ENCODE results near the gene BUD13.
"Not testable (repeated sequence)": the region's sequence is repeated elsewhere in the genome, so short reads cannot be mapped to it uniquely, and the experiment has no call there.

BUD13 gene, protein sequence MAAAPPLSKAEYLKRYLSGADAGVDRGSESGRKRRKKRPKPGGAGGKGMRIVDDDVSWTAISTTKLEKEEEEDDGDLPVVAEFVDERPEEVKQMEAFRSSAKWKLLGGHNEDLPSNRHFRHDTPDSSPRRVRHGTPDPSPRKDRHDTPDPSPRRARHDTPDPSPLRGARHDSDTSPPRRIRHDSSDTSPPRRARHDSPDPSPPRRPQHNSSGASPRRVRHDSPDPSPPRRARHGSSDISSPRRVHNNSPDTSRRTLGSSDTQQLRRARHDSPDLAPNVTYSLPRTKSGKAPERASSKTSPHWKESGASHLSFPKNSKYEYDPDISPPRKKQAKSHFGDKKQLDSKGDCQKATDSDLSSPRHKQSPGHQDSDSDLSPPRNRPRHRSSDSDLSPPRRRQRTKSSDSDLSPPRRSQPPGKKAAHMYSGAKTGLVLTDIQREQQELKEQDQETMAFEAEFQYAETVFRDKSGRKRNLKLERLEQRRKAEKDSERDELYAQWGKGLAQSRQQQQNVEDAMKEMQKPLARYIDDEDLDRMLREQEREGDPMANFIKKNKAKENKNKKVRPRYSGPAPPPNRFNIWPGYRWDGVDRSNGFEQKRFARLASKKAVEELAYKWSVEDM

GRCh38 chr11:116772443-116773202 lies at the start of gene BUD13:
Gene BUD13, minus strand, starts transcription at chr11:116772987. Its CDS starts 23 bp downstream, at chr11:116772964.
- DNase-seq (ENCODE audit: low read depth in 2 of 2), result peak; percentile 94

DNA sequence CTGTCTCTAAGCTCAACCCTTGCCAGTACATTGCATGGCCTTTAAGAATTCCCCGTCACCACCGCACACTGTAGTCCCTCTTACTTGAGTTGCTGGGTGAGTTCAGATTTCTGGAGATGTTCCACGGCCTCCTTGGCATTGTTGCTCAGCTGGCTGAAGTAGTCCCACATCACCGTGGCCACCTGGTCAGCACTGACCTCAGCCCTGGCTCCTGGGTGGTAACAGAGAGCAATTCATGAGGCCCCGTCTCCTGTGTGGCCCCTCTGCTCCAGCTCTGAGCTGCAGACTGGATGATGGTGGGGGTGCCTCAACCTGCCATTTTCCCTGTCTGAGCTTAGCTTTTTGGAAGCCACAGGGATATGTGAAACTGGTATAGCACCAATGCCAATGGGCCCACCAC lies 49.8 kb upstream of the BUD13 start:
- no peak for DNase-seq (ENCODE audit: low read depth in 2 of 2)

GRCh38 chr11:116821050-116821918 lies 48.5 kb upstream of the BUD13 start:
- no peak for DNase-seq (ENCODE audit: low read depth in 2 of 2)

DNA sequence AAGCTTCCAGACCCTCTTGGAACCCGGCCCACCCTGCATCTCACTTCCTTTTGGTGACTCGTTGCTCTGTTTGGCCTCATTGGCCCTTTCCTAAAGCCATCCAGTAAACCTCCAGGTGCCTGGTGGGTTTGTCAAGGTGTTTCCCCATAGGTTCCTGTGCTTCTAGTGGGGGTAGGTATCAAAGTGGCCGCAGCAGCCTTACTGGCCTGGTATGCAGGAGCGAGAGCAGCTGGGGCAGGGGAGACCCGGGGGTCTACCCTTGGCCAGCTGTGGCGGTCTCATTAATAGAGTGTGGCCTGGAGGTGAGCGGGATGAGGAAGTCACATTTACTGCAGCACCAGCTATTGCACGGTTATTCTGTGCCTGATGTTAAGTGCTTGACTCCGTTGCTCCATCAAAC lies 46.3 kb upstream of the BUD13 start:
- no peak for DNase-seq (ENCODE audit: low read depth in 2 of 2)

DNA sequence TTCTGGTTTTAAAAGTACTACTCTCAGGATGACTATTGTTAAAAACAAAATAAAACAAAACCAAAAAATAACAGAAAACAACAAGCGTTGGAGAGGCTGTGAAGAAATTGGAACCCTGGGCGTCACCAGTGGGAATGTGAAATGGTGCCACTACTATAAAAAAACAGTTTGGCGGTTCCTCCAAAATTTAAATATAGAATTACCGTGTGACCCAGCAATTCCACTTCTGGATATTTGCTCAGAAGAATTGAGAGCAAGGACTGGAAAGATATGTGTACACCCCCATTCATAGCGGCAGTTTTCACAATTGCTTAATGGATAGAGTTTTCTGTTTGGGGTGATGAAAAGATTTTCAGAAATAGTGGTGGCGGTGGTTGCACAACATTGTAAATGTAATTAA lies 41.7 kb upstream of the BUD13 start:
- DNase-seq (ENCODE audit: low read depth in 2 of 2), result no peak

GRCh38 chr11:116813781-116814471 lies 41.1 kb upstream of the BUD13 start:
- no peak for DNase-seq (ENCODE audit: low read depth in 2 of 2)

DNA sequence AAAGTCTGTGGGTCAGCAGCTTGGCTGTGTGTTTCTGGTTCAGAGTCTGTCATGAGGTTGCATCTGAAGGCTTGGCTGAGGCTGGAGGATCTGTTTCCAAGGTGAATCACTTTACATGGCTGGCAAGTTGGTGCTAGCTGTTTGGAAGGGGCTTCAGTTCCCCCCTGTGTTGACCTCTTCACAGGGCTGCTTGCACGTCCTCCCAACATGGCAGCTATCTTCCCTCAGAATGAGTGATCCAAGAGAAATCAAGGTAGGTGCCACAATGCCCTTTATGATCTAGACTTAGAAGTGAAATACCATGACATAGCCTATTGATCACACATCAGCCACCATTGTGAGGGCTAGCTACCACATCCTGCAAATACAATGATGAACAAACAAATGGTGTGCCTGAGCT lies 40.4 kb upstream of the BUD13 start:
- no peak for DNase-seq (ENCODE audit: low read depth in 2 of 2)

DNA sequence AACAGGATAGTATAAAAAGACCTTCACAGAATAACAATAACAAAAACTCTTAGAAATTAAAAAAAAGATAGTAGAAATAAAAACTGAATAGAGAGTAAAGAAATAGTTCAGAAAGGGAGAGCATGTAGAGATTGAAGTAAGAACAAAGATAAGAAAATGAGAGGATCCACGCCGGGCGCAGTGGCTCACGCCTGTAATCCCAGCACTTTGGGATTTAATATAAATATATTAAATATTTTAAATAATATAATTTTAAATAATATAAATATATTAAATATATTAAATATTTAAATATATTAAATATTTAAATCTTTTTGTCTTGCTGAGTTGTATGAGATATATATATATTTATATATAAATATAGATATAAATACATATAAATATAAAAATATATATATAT lies 39.3 kb upstream of the BUD13 start:
- no peak for DNase-seq (ENCODE audit: low read depth in 2 of 2)

- DNase-seq (ENCODE audit: low read depth in 2 of 2), result no peak
Observed at GRCh38 chr11:116811194-116811593, 38.4 kb upstream of the BUD13 start.

DNA sequence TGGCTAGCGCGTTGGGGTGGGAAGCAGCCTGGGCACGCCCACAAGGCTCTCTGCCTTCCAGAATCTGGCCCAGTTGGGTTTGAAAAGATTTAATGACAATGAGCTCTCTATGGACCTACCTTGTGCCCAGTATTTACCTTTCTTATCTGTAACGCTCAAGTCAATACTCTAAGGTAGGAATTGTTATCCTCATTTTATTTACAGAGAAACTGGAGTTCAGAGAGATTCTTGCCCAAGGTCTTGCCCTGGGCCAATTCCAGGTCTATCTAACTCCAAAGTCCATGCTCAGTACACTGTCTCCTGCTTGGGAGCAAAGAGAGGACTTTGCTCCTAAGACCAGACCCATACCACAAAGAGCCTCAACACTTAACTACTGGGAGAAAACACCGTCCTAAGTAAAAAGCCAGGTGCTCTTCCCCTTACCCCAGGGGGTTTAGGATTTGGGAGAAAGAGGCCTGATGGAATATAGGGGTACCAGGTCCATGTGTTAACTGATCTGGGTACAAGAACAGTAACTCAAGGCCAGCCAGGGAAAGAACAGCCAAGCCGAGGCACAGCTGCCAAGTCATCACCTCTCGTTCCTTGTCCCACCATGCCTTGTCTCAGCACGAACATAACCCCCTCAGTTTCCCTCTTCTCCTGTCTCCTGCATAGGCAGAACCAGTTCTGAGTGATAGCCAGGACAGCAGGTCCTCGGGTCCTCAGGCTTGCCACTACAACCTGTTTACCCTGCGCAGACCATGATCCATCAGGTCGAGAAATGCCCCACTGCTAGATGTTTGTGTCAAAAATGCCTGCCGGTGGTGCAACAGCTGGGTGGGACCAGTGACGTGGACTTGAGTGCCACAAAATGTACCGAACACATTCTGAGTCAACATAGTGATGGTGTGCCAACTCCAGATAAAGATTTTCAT lies 35.7 kb upstream of the BUD13 start:
- no peak for DNase-seq (ENCODE audit: low read depth in 2 of 2)

GRCh38 chr11:116807601-116808261 lies 34.9 kb upstream of the BUD13 start:
- DNase-seq (ENCODE audit: low read depth in 2 of 2), result no peak

DNA sequence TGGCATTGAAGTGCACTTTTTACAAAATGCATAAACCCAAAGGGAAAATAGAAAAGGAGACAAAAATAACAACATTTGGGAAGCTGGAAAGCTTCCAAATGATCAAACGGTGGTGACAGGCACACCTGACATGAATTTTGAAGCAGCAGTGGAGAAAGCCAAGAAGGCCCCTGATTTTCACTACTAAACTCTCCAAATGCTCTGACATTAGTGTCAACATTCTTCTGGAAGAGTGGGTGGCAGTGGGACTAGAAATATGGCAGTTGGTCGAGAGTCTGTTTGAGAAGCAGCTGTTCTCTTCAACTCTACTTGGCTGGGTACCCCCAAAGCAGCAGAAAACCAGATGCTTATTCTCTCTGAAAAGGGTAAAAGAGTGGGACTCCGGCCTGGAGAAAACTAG lies 31.2 kb upstream of the BUD13 start:
- no peak for DNase-seq (ENCODE audit: low read depth in 2 of 2)

GRCh38 chr11:116801662-116802061 lies 28.9 kb upstream of the BUD13 start:
- not testable (repeated sequence) for DNase-seq (ENCODE audit: low read depth in 2 of 2)

- no peak for DNase-seq (ENCODE audit: low read depth in 2 of 2)
Observed at GRCh38 chr11:116800610-116801009, 27.8 kb upstream of the BUD13 start.

DNA sequence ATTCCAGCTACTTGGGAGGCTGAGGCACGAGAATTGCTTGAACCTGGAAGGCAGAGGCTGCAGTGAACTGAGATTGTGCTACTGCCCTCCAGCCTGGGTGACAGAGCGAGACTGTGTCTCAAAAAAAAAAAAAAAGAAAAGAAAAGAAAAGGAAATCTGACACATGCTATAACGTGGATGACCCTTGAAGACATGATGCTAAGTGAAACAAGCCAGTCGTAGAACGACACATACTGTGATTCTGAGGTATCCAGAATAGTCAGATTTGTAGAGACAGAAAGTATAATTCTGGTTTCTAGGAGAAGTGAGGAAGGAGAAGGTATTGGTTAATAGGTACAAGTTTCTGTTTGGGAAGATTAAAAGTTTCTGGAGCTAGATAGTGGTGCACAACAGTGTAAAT lies 25.6 kb upstream of the BUD13 start:
- no peak for DNase-seq (ENCODE audit: low read depth in 2 of 2)

- DNase-seq (ENCODE audit: low read depth in 2 of 2), result no peak
Observed at GRCh38 chr11:116797816-116798215, 25.0 kb upstream of the BUD13 start.

DNA sequence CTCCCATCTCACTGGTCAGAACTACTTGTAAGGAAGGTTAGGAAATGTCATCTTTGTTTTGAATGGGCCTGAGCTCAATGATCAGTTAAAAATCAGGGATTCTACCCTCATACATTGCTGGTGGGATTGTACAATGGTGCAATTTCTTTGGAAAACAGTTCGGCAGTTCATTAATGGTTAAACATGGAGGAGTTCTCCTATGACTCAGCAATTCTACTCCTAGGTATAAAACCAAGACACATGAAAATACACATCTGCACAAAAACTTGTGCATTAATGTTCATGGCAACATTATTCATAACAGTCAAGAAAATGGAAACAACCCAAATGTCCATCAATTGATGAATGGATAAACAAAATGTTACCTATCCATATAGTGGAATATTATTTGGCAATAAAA lies 23.8 kb upstream of the BUD13 start:
- DNase-seq (ENCODE audit: low read depth in 2 of 2), result no peak

DNA sequence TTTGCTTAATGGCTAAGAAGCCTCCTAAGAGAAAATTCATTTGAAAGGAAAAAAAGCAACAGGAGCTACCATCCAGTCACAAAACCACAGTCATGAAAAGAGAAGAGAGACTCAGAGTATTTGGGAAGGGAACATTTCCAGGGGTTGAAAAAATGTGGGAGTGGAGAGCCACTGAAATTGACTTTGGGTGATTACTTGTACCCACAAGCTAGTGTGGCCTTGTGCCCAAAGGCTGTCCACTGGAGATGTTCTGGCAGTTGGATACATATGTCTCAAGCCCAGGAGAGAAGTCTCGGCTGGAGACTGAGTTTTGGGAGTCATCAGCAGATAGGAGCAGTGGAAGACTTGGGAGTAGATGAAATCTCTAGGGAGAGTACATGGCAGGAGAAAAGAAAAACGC lies 22.1 kb upstream of the BUD13 start:
- no peak for DNase-seq (ENCODE audit: low read depth in 2 of 2)

- no peak for DNase-seq (ENCODE audit: low read depth in 2 of 2)
Observed at GRCh38 chr11:116793772-116794097, 20.9 kb upstream of the BUD13 start.
